Measurements from ENCODE around the gene SPPL3.

SPPL3 gene

DNA sequence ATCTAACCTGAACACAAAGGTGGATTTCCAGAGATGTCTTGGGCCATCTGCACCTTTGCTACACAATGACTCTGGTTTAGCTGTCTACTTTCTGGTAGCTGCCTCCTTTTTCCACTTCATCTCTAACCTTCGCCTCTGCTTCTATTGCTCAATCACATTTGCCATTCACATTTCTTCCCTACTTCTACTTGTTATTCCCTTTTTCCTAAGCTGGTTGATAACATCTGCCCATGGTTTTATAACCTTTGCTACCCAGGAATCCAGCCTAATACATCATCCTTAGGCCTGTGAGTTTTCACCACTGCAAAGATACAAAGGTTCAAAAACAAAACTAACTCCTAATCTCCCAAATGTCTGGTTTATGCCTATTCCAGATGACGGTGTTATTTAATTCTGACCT is 13.2 kb downstream of the SPPL3 start:
- TF ChIP-seq TAF1 (IDR thresholded peaks at IDR 0.05; ENCODE audit: borderline replicate concordance, insufficient read depth, low read length), result no peak
- no peak for TF ChIP-seq FOXP2 (optimal IDR thresholded peaks at IDR 0.05; ENCODE audit: borderline replicate concordance, extremely low read depth, extremely low read length, insufficient read depth)
- TF ChIP-seq, protein P1, sequence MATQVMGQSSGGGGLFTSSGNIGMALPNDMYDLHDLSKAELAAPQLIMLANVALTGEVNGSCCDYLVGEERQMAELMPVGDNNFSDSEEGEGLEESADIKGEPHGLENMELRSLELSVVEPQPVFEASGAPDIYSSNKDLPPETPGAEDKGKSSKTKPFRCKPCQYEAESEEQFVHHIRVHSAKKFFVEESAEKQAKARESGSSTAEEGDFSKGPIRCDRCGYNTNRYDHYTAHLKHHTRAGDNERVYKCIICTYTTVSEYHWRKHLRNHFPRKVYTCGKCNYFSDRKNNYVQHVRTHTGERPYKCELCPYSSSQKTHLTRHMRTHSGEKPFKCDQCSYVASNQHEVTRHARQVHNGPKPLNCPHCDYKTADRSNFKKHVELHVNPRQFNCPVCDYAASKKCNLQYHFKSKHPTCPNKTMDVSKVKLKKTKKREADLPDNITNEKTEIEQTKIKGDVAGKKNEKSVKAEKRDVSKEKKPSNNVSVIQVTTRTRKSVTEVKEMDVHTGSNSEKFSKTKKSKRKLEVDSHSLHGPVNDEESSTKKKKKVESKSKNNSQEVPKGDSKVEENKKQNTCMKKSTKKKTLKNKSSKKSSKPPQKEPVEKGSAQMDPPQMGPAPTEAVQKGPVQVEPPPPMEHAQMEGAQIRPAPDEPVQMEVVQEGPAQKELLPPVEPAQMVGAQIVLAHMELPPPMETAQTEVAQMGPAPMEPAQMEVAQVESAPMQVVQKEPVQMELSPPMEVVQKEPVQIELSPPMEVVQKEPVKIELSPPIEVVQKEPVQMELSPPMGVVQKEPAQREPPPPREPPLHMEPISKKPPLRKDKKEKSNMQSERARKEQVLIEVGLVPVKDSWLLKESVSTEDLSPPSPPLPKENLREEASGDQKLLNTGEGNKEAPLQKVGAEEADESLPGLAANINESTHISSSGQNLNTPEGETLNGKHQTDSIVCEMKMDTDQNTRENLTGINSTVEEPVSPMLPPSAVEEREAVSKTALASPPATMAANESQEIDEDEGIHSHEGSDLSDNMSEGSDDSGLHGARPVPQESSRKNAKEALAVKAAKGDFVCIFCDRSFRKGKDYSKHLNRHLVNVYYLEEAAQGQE (IDR thresholded peaks at IDR 0.05; ENCODE audit: insufficient read depth in 1 of 2, low read depth in 2 of 2, low read length in 2 of 2), result no peak
- TF ChIP-seq POLR2AphosphoS5 (IDR thresholded peaks at IDR 0.05; ENCODE audit: low read depth, low read length), result no peak
- TF ChIP-seq SIN3A (IDR thresholded peaks at IDR 0.05; ENCODE audit: borderline replicate concordance, insufficient read depth, low read length), result no peak

DNA sequence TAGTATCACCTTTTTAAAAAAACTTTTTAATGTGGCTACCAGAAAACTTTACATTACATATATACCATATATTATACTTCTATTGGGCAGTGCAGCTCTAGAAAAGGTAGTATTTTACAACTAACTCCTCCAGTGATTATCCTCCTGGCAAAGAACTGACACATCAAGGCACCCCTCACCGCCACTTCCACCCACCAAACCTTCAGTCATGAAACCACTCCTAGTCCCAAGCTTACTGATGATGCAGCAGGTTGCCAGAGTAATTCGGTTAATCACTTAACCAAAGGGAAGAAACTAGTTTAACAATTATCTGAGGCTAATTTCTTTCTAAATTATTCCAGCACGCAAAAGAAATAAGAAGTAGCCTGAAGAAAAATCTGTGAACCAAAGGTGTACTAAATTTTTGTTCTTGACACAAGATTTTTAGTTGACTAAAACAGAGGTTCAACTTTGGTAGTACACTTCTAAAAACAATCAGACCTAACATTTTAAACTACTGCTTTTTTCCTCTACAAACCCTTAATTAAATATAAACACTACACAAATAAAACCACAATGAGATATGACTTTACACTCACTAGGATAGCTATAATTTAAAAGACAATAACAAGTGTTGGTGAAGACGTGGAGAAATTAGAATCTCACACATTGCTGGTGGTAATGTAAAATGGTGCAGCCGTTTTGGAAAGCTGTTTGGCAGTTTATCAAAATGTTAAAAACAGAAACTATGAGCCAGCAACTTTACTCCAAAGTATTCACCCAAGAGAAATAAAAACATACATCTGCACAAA is 16.7 kb downstream of the SPPL3 start:
- TF ChIP-seq, protein P1 (IDR thresholded peaks at IDR 0.05; ENCODE audit: insufficient read depth in 1 of 2, low read depth in 2 of 2, low read length in 2 of 2), result no peak
- TF ChIP-seq FOXP2 (optimal IDR thresholded peaks at IDR 0.05; ENCODE audit: borderline replicate concordance, extremely low read depth, extremely low read length, insufficient read depth) (no peak), POLR2AphosphoS5 (IDR thresholded peaks at IDR 0.05; ENCODE audit: low read depth, low read length) (no peak), SIN3A (IDR thresholded peaks at IDR 0.05; ENCODE audit: borderline replicate concordance, insufficient read depth, low read length) (no peak), TAF1 (IDR thresholded peaks at IDR 0.05; ENCODE audit: borderline replicate concordance, insufficient read depth, low read length) (no peak)

DNA sequence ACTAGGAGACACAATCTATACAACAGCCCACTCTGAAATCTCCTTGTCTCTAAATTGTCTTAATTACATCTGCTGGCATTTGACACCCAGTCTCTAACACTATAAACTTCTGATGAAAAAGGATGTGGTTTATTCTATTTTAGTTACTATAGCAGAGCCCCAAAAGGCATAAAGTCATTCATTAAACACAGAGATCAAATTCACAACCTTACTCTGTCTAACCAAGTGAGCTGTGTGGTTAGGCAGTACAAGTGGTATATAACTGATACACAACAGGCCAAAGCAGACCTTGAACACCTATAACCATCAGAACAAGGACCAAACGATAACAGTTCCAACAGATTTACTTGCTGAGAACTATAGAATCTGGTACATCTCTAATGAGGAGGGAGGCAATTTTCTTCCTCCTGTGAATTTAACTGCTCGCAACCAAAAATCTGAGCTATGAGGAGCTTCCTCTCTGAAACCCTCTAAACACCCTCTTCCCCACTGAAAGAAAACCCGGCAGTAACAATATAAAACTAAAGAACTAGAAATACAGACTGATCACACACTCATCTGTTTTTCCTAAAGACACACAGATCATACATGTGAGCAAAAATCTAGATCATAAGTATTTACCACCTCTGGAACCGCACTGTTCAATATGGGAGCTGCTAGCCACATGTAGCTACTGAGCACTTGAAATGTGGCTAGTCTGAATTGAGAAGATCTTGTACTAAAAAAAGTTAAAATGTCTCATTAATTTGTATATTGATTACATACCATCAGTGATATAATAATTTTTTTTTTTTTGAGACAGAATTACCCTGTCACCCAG is 17.7 kb downstream of the SPPL3 start:
- no peak for TF ChIP-seq TAF1 (IDR thresholded peaks at IDR 0.05; ENCODE audit: borderline replicate concordance, insufficient read depth, low read length)
- no peak for TF ChIP-seq POLR2AphosphoS5 (IDR thresholded peaks at IDR 0.05; ENCODE audit: low read depth, low read length)
- no peak for TF ChIP-seq SIN3A (IDR thresholded peaks at IDR 0.05; ENCODE audit: borderline replicate concordance, insufficient read depth, low read length)
- TF ChIP-seq FOXP2 (optimal IDR thresholded peaks at IDR 0.05; ENCODE audit: borderline replicate concordance, extremely low read depth, extremely low read length, insufficient read depth), result no peak
- TF ChIP-seq, protein P1 (IDR thresholded peaks at IDR 0.05; ENCODE audit: insufficient read depth in 1 of 2, low read depth in 2 of 2, low read length in 2 of 2), result no peak

DNA sequence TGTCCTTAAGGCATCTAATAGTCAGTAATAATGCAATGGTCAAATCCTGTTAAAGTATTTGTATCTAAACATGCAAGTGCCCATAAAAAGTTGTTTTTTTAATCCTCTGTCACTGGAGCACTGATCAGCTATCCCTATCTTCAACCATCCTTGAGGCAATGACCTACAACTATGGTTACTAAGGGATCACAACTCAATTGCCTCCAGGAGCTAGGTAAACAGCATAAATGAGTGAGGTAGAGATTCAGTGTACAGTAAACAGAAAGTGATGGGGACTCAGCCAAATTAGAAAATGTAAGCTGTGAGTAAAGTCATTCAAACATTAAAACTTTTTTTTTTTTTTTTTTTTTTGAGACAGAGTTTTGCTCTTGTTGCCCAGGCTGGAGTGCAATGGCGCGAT is 18.6 kb downstream of the SPPL3 start:
- TF ChIP-seq TAF1 (IDR thresholded peaks at IDR 0.05; ENCODE audit: borderline replicate concordance, insufficient read depth, low read length) (no peak), FOXP2 (optimal IDR thresholded peaks at IDR 0.05; ENCODE audit: borderline replicate concordance, extremely low read depth, extremely low read length, insufficient read depth) (no peak), POLR2AphosphoS5 (IDR thresholded peaks at IDR 0.05; ENCODE audit: low read depth, low read length) (no peak)
- TF ChIP-seq, protein P1 (IDR thresholded peaks at IDR 0.05; ENCODE audit: insufficient read depth in 1 of 2, low read depth in 2 of 2, low read length in 2 of 2), result no peak

Data from PFSK-1 (cell line).